ENCODE results near the gene LMAN1.

Gene LMAN1

DNA sequence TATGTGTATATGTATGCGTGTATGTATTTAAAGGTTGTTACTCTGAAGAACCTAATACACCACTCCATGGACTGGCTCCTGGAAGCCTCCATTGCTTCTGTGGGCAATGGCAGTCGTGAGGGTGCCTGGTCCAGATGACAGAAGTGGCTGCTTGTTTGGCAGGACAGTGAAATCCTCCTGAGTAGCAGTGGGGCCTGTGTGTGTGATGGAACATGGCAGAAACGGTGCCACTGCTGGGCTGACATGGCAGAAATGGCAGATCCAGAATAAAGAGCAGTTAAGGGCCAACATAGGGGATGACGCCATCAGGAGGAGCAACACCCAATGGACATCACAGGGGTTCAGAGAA lies 34.5 kb downstream of the LMAN1 start:
- H3K9ac ChIP-seq (ENCODE audit: low read length) = no peak overlapping the region
- no peaks in the 10 kb centered on the region for H3K4me1 ChIP-seq (ENCODE audit: control insufficient read depth, low read depth, low read length)
- no peak for DNase-seq
- no peaks in the 10 kb centered on the region for H3K79me2 ChIP-seq (ENCODE audit: control insufficient read depth, insufficient read depth, low read length)
- no peak overlapping the region for H2BK120ac ChIP-seq (ENCODE audit: low read depth, low read length)
- no peak overlapping the region for H4K5ac ChIP-seq (ENCODE audit: low read length)
- H2BK15ac ChIP-seq (replicated peaks; ENCODE audit: low read depth) = no peak overlapping the region
- no peak overlapping the region for H3K27ac ChIP-seq (ENCODE audit: low read depth, low read length)
- H2BK5ac ChIP-seq (ENCODE audit: low read length) = no peak overlapping the region
- no peak overlapping the region for H3K18ac ChIP-seq (ENCODE audit: low read length)
- no peak overlapping the region for H3K4me3 ChIP-seq (ENCODE audit: low read length)
- H3K79me1 ChIP-seq (ENCODE audit: low read length) = no peaks in the 10 kb centered on the region
- H3K56ac ChIP-seq (ENCODE audit: low read length) = no peak overlapping the region
- H3K36me3 ChIP-seq (ENCODE audit: control insufficient read depth, insufficient read depth, low read length) = peaks cover 1% of the 10 kb centered on the region
- no CpG with 5 or more reads among the region's 4 CpGs for WGBS (ENCODE audit: extremely low coverage, insufficient coverage, low lambda C conversion rate)
- no peak overlapping the region for H3K4ac ChIP-seq (ENCODE audit: low read depth, low read length)
- H2AK5ac ChIP-seq (ENCODE audit: low read length) = no peak overlapping the region
- no peak overlapping the region for H4K8ac ChIP-seq (ENCODE audit: low read depth, low read length)
- no peak overlapping the region for H3K23ac ChIP-seq (ENCODE audit: low read length)
- no peak overlapping the region for H3K4me2 ChIP-seq (ENCODE audit: low read length)
- no peaks in the 10 kb centered on the region for H3K27me3 ChIP-seq (ENCODE audit: insufficient read depth, low read length, poor library complexity)

DNA sequence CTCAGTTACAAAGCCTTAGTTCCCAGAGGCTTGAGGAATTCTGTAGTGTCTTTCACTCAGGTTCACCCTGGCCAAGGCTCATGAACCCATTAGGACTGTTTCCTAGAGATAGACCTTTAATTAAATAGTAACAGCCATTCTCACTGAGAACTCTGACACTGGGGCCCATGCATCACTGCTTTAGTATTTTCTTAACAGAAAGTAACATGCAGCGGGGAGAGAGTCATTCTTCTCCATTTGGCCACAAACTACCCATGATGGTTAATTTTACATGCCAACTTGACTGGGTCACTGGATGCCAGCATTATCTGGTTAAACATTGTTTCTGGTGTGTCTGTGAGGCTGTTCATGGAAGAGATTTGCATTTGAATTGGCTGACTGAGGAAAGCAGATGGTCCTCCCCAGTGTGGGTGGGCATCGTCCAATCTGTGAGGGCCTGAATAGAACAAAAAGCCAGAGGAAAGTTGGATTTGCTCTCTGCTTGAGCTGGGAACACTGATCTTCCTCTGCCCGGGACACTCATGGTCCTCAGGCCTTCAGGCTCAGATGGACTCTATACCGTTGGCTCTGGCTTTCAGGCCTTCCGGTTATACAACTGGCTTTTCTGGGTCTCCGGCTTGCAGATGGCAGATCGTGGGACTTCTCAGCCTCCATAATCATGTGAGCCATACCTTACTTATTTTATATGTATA lies 35.0 kb downstream of the LMAN1 start:
- Histone ChIP-seq H3K18ac (ENCODE audit: low read length) (no peak overlapping the region), H4K5ac (ENCODE audit: low read length) (no peak overlapping the region), H2AK5ac (ENCODE audit: low read length) (no peak overlapping the region), H3K36me3 (ENCODE audit: control insufficient read depth, insufficient read depth, low read length) (peaks cover 1% of the 10 kb centered on the region), H3K9ac (ENCODE audit: low read length) (no peak overlapping the region), H3K79me2 (ENCODE audit: control insufficient read depth, insufficient read depth, low read length) (no peaks in the 10 kb centered on the region), H2BK15ac (replicated peaks; ENCODE audit: low read depth) (no peak overlapping the region), H3K27ac (ENCODE audit: low read depth, low read length) (no peak overlapping the region), H3K56ac (ENCODE audit: low read length) (no peak overlapping the region), H2BK120ac (ENCODE audit: low read depth, low read length) (no peak overlapping the region), H3K4me2 (ENCODE audit: low read length) (no peak overlapping the region), H2BK5ac (ENCODE audit: low read length) (no peak overlapping the region), H3K79me1 (ENCODE audit: low read length) (no peaks in the 10 kb centered on the region), H3K23ac (ENCODE audit: low read length) (no peak overlapping the region), H3K4me3 (ENCODE audit: low read length) (no peak overlapping the region), H3K27me3 (ENCODE audit: insufficient read depth, low read length, poor library complexity) (no peaks in the 10 kb centered on the region), H3K4ac (ENCODE audit: low read depth, low read length) (no peak overlapping the region), H4K8ac (ENCODE audit: low read depth, low read length) (no peak overlapping the region), H3K4me1 (ENCODE audit: control insufficient read depth, low read depth, low read length) (no peaks in the 10 kb centered on the region)
- DNase-seq = no peak
- no CpG with 5 or more reads among the region's 7 CpGs for WGBS (ENCODE audit: extremely low coverage, insufficient coverage, low lambda C conversion rate)

DNA sequence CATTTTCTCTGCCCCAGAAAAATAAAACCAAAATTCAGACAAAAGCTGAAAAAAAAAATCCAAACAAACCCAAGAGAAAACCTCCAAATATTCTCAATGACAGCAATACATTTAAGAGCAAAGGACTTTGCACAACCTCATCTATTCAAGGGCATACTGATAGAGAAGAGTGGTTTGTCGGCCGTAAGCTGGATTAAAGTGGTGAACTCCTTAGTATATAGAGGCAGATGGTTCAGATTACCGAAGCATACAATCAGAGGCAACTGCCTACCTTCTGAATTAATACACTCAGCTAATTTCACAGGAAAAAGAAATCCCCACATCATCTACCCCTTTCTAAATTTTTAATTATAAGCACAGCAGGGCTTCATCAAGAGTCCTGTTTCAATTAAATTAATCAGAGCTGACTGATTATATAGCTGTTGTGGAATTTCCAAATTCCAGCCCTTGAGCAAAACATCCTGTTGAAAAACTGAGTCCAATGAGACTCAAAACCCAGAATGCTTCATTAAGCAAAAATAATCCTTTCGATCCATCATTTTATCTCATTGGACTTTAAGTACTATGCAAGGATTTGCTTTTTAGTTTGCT lies 40.5 kb downstream of the LMAN1 start, which contains the start of gene CPLX4:
TSS of gene CPLX4 (minus strand) at position 190 of the 591 bp plus-strand sequence. CDS start at position 3, 187 bp downstream.
- Histone ChIP-seq H2BK120ac (ENCODE audit: low read depth, low read length) (no peak within 1 kb of the TSS), H3K4me1 (ENCODE audit: control insufficient read depth, low read depth, low read length) (no peaks in the 10 kb centered on the region), H3K23ac (ENCODE audit: low read length) (no peak within 1 kb of the TSS), H3K27me3 (ENCODE audit: insufficient read depth, low read length, poor library complexity) (no peaks in the 10 kb centered on the region), H3K79me2 (ENCODE audit: control insufficient read depth, insufficient read depth, low read length) (no peaks in the 10 kb centered on the region), H3K27ac (ENCODE audit: low read depth, low read length) (no peak within 1 kb of the TSS), H2AK5ac (ENCODE audit: low read length) (no peak within 1 kb of the TSS), H3K4me2 (ENCODE audit: low read length) (no peak within 1 kb of the TSS), H2BK15ac (replicated peaks; ENCODE audit: low read depth) (no peak within 1 kb of the TSS), H3K4me3 (ENCODE audit: low read length) (no peak within 1 kb of the TSS), H3K9ac (ENCODE audit: low read length) (no peak within 1 kb of the TSS), H2BK5ac (ENCODE audit: low read length) (no peak within 1 kb of the TSS), H4K5ac (ENCODE audit: low read length) (no peak within 1 kb of the TSS), H4K8ac (ENCODE audit: low read depth, low read length) (no peak within 1 kb of the TSS), H3K56ac (ENCODE audit: low read length) (no peak within 1 kb of the TSS), H3K18ac (ENCODE audit: low read length) (no peak within 1 kb of the TSS), H3K36me3 (ENCODE audit: control insufficient read depth, insufficient read depth, low read length) (no peaks in the 10 kb centered on the region), H3K4ac (ENCODE audit: low read depth, low read length) (no peak within 1 kb of the TSS), H3K79me1 (ENCODE audit: low read length) (no peaks in the 10 kb centered on the region)
- DNase-seq = no peak
- no CpG with 5 or more reads among the region's 4 CpGs for WGBS (ENCODE audit: extremely low coverage, insufficient coverage, low lambda C conversion rate)

DNA sequence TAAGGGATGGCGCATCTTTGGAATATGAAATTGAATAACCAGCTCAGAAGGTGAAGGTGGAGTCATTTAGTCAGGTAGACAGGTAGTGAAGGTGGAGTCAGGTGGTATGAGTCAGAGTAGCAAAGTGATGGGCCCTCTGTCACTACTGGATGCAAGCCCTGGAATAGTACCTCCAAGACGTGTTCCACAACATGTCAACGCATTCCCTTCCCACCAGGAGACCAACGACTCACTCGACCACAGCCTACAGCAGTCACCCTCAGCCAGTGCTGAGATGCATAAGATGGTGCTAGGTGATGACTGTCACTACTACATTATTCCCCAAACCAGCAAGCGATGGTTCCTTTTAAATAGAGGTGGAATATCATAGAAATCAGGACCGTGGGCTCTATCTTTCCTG lies 47.4 kb downstream of the LMAN1 start:
- H3K79me2 ChIP-seq (ENCODE audit: control insufficient read depth, insufficient read depth, low read length) = no peaks in the 10 kb centered on the region
- H3K79me1 ChIP-seq (ENCODE audit: low read length) = no peaks in the 10 kb centered on the region
- H2BK120ac ChIP-seq (ENCODE audit: low read depth, low read length) = no peak overlapping the region
- no peaks in the 10 kb centered on the region for H3K4me1 ChIP-seq (ENCODE audit: control insufficient read depth, low read depth, low read length)
- no peak overlapping the region for H2AK5ac ChIP-seq (ENCODE audit: low read length)
- H2BK15ac ChIP-seq (replicated peaks; ENCODE audit: low read depth) = no peak overlapping the region
- H3K56ac ChIP-seq (ENCODE audit: low read length) = no peak overlapping the region
- H3K4me2 ChIP-seq (ENCODE audit: low read length) = no peak overlapping the region
- DNase-seq = peak; percentile 74
- no peak overlapping the region for H3K9ac ChIP-seq (ENCODE audit: low read length)
- H3K4me3 ChIP-seq (ENCODE audit: low read length) = no peak overlapping the region
- no peak overlapping the region for H3K23ac ChIP-seq (ENCODE audit: low read length)
- no peak overlapping the region for H3K4ac ChIP-seq (ENCODE audit: low read depth, low read length)
- no peak overlapping the region for H2BK5ac ChIP-seq (ENCODE audit: low read length)
- H4K5ac ChIP-seq (ENCODE audit: low read length) = no peak overlapping the region
- H4K8ac ChIP-seq (ENCODE audit: low read depth, low read length) = no peak overlapping the region
- WGBS (ENCODE audit: extremely low coverage, insufficient coverage, low lambda C conversion rate) = no CpG with 5 or more reads among the region's 7 CpGs
- H3K27me3 ChIP-seq (ENCODE audit: insufficient read depth, low read length, poor library complexity) = no peaks in the 10 kb centered on the region
- no peak overlapping the region for H3K27ac ChIP-seq (ENCODE audit: low read depth, low read length)
- no peaks in the 10 kb centered on the region for H3K36me3 ChIP-seq (ENCODE audit: control insufficient read depth, insufficient read depth, low read length)
- no peak overlapping the region for H3K18ac ChIP-seq (ENCODE audit: low read length)

GRCh38 chr18:59308938-59309260 lies 50.2 kb downstream of the LMAN1 start:
- no peak overlapping the region for H2AK5ac ChIP-seq (ENCODE audit: low read length)

More at GRCh38 chr18:59308938-59309260, 50.2 kb downstream of the LMAN1 start:
- Histone ChIP-seq H3K4ac (ENCODE audit: low read depth, low read length) (no peak overlapping the region), H2BK120ac (ENCODE audit: low read depth, low read length) (no peak overlapping the region), H3K4me2 (ENCODE audit: low read length) (peak overlapping the region; percentile 63), H3K56ac (ENCODE audit: low read length) (peak overlapping the region; percentile 71), H3K27me3 (ENCODE audit: insufficient read depth, low read length, poor library complexity) (no peaks in the 10 kb centered on the region), H2BK5ac (ENCODE audit: low read length) (no peak overlapping the region), H3K9ac (ENCODE audit: low read length) (peak overlapping the region; percentile 35), H3K4me3 (ENCODE audit: low read length) (no peak overlapping the region), H3K23ac (ENCODE audit: low read length) (no peak overlapping the region), H3K79me2 (ENCODE audit: control insufficient read depth, insufficient read depth, low read length) (no peaks in the 10 kb centered on the region), H3K4me1 (ENCODE audit: control insufficient read depth, low read depth, low read length) (no peaks in the 10 kb centered on the region), H2BK15ac (replicated peaks; ENCODE audit: low read depth) (no peak overlapping the region), H3K79me1 (ENCODE audit: low read length) (no peaks in the 10 kb centered on the region), H3K18ac (ENCODE audit: low read length) (no peak overlapping the region), H3K27ac (ENCODE audit: low read depth, low read length) (no peak overlapping the region), H4K8ac (ENCODE audit: low read depth, low read length) (no peak overlapping the region), H4K5ac (ENCODE audit: low read length) (no peak overlapping the region), H3K36me3 (ENCODE audit: control insufficient read depth, insufficient read depth, low read length) (no peaks in the 10 kb centered on the region)
- WGBS (ENCODE audit: extremely low coverage, insufficient coverage, low lambda C conversion rate) = no CpG with 5 or more reads among the region's 5 CpGs
- DNase-seq = no peak

All from mesendoderm (in vitro differentiated cells).